Measurements from ENCODE around the gene G2E3. TPM values are rescaled to one million over a fixed set of nuclear protein-coding genes. Genes with fewer than 3 reads are reported as not detected.

The G2E3 gene
- total and polyA plus RNA-seq, 7 experiments from 2014 or later = 12.6 to 29.7 (median 28.3) TPM

DNA sequence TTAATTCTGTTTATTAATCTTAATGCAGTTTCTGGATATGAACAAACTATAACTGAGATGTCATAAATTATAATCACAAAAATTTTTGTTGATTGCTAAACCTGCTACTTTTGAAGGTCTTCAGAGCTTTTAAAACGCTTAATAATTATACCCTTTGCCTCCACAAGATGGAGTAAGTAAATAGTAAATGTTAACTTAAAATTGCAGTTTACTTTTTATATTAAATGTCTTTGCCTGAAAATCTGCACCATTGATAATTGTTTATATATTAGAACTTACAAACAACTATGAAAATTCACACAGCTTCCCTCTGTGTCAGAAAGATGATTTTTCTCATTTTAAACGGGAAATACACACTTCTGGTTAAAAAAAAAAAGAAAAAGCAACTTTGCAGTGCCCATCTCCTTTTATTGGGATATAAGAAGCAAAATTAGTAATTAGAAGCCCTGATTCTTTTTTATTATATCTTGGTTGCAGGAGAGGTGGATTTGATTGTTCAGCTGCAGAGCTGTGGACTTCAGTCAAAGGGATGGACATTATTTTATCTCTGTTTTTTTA lies 98.7 kb downstream of the G2E3 start:
- no peaks in the 10 kb centered on the region for H3K9me3 ChIP-seq (ENCODE audit: control insufficient read depth in 2 of 3, low read length in 3 of 3)
- no peak overlapping the region for H3K27ac Mint-ChIP-seq
- no peaks in the 10 kb centered on the region for H3K9me3 Mint-ChIP-seq
- H3K27ac ChIP-seq (ENCODE audit: low read depth, low read length) = no peak overlapping the region
- H3K4me3 ChIP-seq (ENCODE audit: low read length) = no peak overlapping the region
- intact Hi-C loops (cut with micrococcal nuclease) = loop anchor here (1.0 to 10.0 kb wide), 6 partner anchors 13 to 699 kb away; no protein-coding TSS in a partner anchor
- H3K27me3 Mint-ChIP-seq = no peaks in the 10 kb centered on the region
- no peak for ATAC-seq
- peaks cover 0 to 4% (median 0%) of the 10 kb centered on the region in 7 donors for H3K4me1 Mint-ChIP-seq
- no peaks in the 10 kb centered on the region for H3K27me3 ChIP-seq (ENCODE audit: control insufficient read depth in 2 of 2, insufficient read depth in 2 of 2, low read length in 2 of 2)
- peaks cover 11 to 34% (median 22%) of the 10 kb centered on the region in 5 donors for H3K36me3 Mint-ChIP-seq
- peak in 3 of 9 donors; percentile 1 to 10 (median 7) for DNase-seq
- peaks cover 3 to 25% (median 7%) of the 10 kb centered on the region in 3 experiments for H3K36me3 ChIP-seq (ENCODE audit: control insufficient read depth in 2 of 3, insufficient read depth in 3 of 3, low read length in 3 of 3)
- no peak overlapping the region for H3K4me3 Mint-ChIP-seq
- H3K4me1 ChIP-seq (ENCODE audit: control insufficient read depth in 2 of 2, insufficient read depth in 2 of 2, low read length in 2 of 2) = no peaks in the 10 kb centered on the region
- ChIA-PET CTCF (no interaction called here), POLR2A (interaction anchor here (1.0 kb wide), 2 partner anchors 9 to 43 kb away, joined by 3 to 5 read pairs; no protein-coding TSS in a partner anchor)

- Histone ChIP-seq H3K9me3 (ENCODE audit: control insufficient read depth in 2 of 3, low read length in 3 of 3) (no peaks in the 10 kb centered on the region), H3K4me1 (ENCODE audit: control insufficient read depth in 2 of 2, insufficient read depth in 2 of 2, low read length in 2 of 2) (no peaks in the 10 kb centered on the region), H3K36me3 (ENCODE audit: control insufficient read depth in 2 of 3, insufficient read depth in 3 of 3, low read length in 3 of 3) (peaks cover 3 to 22% (median 7%) of the 10 kb centered on the region in 3 experiments), H3K4me3 (ENCODE audit: low read length) (no peak overlapping the region), H3K27me3 (ENCODE audit: control insufficient read depth in 2 of 2, insufficient read depth in 2 of 2, low read length in 2 of 2) (no peaks in the 10 kb centered on the region), H3K27ac (ENCODE audit: low read depth, low read length) (no peak overlapping the region)
- DNase-seq (no peak), ATAC-seq (no peak)
- no peaks in the 10 kb centered on the region for H3K27me3 Mint-ChIP-seq
- ChIA-PET POLR2A (no interaction called here), CTCF (no interaction called here)
- H3K4me1 Mint-ChIP-seq = peaks cover 0 to 4% (median 0%) of the 10 kb centered on the region in 7 donors
- H3K9me3 Mint-ChIP-seq = no peaks in the 10 kb centered on the region
- H3K4me3 Mint-ChIP-seq = no peak overlapping the region
- peaks cover 8 to 41% (median 24%) of the 10 kb centered on the region in 5 donors for H3K36me3 Mint-ChIP-seq
- no peak overlapping the region for H3K27ac Mint-ChIP-seq
- intact Hi-C loops (cut with micrococcal nuclease) = loop anchor here (5.0 to 10.0 kb wide), 3 partner anchors 44 to 249 kb away; no protein-coding TSS in a partner anchor
These were observed 99.7 kb downstream of the G2E3 start for GRCh38 chr14:30658645-30659044.

DNA sequence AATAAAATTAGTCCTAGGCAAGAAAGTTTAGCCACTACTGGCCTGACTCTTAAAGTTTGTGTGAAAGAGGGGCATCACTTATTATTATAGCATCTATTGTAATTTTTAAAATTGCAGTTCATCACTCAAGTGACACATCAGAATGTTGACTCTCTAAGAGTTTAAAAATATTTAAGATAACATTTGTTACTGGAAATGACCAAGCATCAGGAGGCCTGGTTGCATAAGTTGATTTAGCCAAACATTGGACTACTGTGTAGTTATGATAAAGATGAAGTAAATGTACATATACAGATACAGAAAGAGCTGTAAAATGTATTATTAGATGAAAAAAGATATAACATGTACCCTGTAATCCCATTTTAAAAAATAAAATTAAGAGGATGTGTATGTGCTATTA lies 110.6 kb downstream of the G2E3 start:
- no peak overlapping the region for H3K4me3 Mint-ChIP-seq

More for the DNA sequence above, 110.6 kb downstream of the G2E3 start:
- Histone ChIP-seq H3K27ac (ENCODE audit: low read depth, low read length) (no peak overlapping the region), H3K4me3 (ENCODE audit: low read length) (no peak overlapping the region), H3K27me3 (ENCODE audit: control insufficient read depth in 2 of 2, insufficient read depth in 2 of 2, low read length in 2 of 2) (no peaks in the 10 kb centered on the region), H3K9me3 (ENCODE audit: control insufficient read depth in 2 of 3, low read length in 3 of 3) (no peaks in the 10 kb centered on the region), H3K36me3 (ENCODE audit: control insufficient read depth in 2 of 3, insufficient read depth in 3 of 3, low read length in 3 of 3) (peaks cover 0 to 5% (median 3%) of the 10 kb centered on the region in 3 experiments), H3K4me1 (ENCODE audit: control insufficient read depth in 2 of 2, insufficient read depth in 2 of 2, low read length in 2 of 2) (no peaks in the 10 kb centered on the region)
- H3K9me3 Mint-ChIP-seq = peaks cover 0 to 18% (median 0%) of the 10 kb centered on the region in 11 donors
- peaks cover 0 to 15% (median 7%) of the 10 kb centered on the region in 7 donors for H3K4me1 Mint-ChIP-seq
- no peak for DNase-seq
- H3K36me3 Mint-ChIP-seq = peaks cover 3 to 50% (median 21%) of the 10 kb centered on the region in 5 donors
- ChIA-PET POLR2A (no interaction called here), CTCF (no interaction called here)
- no peaks in the 10 kb centered on the region for H3K27me3 Mint-ChIP-seq
- intact Hi-C loops (cut with micrococcal nuclease) = no loop called here
- no peak for ATAC-seq
- H3K27ac Mint-ChIP-seq = peak overlapping the region in 5 of 9 donors; percentile 11 to 61 (median 49)

Other genes starting within 250 kb of the G2E3 start
- 10 to 100 TPM; 63.2 to 75.4 (median 68.2) TPM for gene SCFD1, start 63.2 kb downstream of the G2E3 start, total RNA-seq
- 10 to 100 TPM; 59.5 to 62.4 TPM for gene SCFD1, start 63.2 kb downstream of the G2E3 start, polyA plus RNA-seq

Data from naive thymus-derived CD4-positive, alpha-beta T cell (primary cell).